Activated effector memory CD4-positive, alpha-beta T cell treated with Interleukin-2 at 50 U/mL for 16 hours (primary cell): ENCODE data around the gene MBNL3.
"Not testable (repeated sequence)": the region's sequence is repeated elsewhere in the genome, so short reads cannot be mapped to it uniquely, and the experiment has no call there.

ENCODE experiments used
- DNase-seq: peaks from one replicate; pipeline ENCODE4 v3.0.0-alpha.2; 2020

Gene MBNL3

GRCh38 chrX:132474544-132475248 is 14.1 kb downstream of the MBNL3 start:
- no peak for DNase-seq

- DNase-seq, result no peak
Observed at GRCh38 chrX:132472397-132472796, 16.4 kb downstream of the MBNL3 start.

GRCh38 chrX:132470831-132471230 is 18.0 kb downstream of the MBNL3 start:
- no peak for DNase-seq

- no peak for DNase-seq
Observed at GRCh38 chrX:132470179-132470578, 18.7 kb downstream of the MBNL3 start.

- DNase-seq, result no peak
Observed at GRCh38 chrX:132468454-132468853, 20.4 kb downstream of the MBNL3 start.

- DNase-seq, result no peak
Observed at GRCh38 chrX:132467989-132468388, 20.8 kb downstream of the MBNL3 start.

- DNase-seq, result no peak
Observed at GRCh38 chrX:132467026-132467425, 21.8 kb downstream of the MBNL3 start.

- DNase-seq, result no peak
Observed at GRCh38 chrX:132463411-132463810, 25.4 kb downstream of the MBNL3 start.

GRCh38 chrX:132461886-132462285 is 27.0 kb downstream of the MBNL3 start:
- DNase-seq, result no peak

GRCh38 chrX:132452911-132453550 is 35.8 kb downstream of the MBNL3 start:
- DNase-seq, result no peak

GRCh38 chrX:132445909-132446308 is 42.9 kb downstream of the MBNL3 start:
- not testable (repeated sequence) for DNase-seq

GRCh38 chrX:132444936-132445335 is 43.9 kb downstream of the MBNL3 start:
- DNase-seq, result no peak

GRCh38 chrX:132443196-132444135 is 45.4 kb downstream of the MBNL3 start:
- no peak for DNase-seq

- DNase-seq, result no peak
Observed at GRCh38 chrX:132442691-132443090, 46.1 kb downstream of the MBNL3 start.

GRCh38 chrX:132435222-132435621 is 53.6 kb downstream of the MBNL3 start:
- no peak for DNase-seq

GRCh38 chrX:132433551-132433950 is 55.3 kb downstream of the MBNL3 start:
- DNase-seq, result no peak

- DNase-seq, result no peak
Observed at GRCh38 chrX:132433001-132433400, 55.8 kb downstream of the MBNL3 start.

GRCh38 chrX:132428896-132429295 is 59.9 kb downstream of the MBNL3 start:
- DNase-seq, result no peak

- DNase-seq, result no peak
Observed at GRCh38 chrX:132426695-132427281, 62.0 kb downstream of the MBNL3 start.

- no peak for DNase-seq
Observed at GRCh38 chrX:132425744-132426318, 63.0 kb downstream of the MBNL3 start.

- DNase-seq, result no peak
Observed at GRCh38 chrX:132423323-132423722, 65.5 kb downstream of the MBNL3 start.

- DNase-seq, result no peak
Observed at GRCh38 chrX:132415012-132415411, 73.8 kb downstream of the MBNL3 start.

- DNase-seq, result no peak
Observed at GRCh38 chrX:132414404-132414803, 74.4 kb downstream of the MBNL3 start.
